Common myeloid progenitor, CD34-positive (primary cell): Measurements from ENCODE around the gene HOXD12.

Source experiments
- CTCF ChIA-PET: fragments of 350-600 bp; sonication (Branson Sonifier 250); formaldehyde crosslinking; loops from one replicate; lab custom pipeline; 2021; ENCODE audit warnings: antibody characterized with exemption; lab: Charles Lee
- POLR2A ChIA-PET: fragments of 350-600 bp; sonication (Branson Sonifier 250); formaldehyde crosslinking; loops from one replicate; lab custom pipeline; 2021; ENCODE audit warnings: antibody characterized with exemption; lab: Charles Lee
- DNase-seq, 3 donors: peaks; one replicate each; pipeline versions ENCODE4 v3.0.0 to v3.0.0-alpha.2; 2013
- H3K27ac ChIP-seq, 2 experiments: 1 replicate in 1 of 2; 2 replicates in 1 of 2; pipeline ENCODE4 v1.7.0; 2013; ENCODE audit warnings: inconsistent platforms in 2 of 2, low read length in 2 of 2, mild to moderate bottlenecking in 2 of 2, low read depth in 1 of 2, moderate library complexity in 1 of 2; ENCODE audit not compliant: severe bottlenecking in 2 of 2, insufficient read depth in 1 of 2, poor library complexity in 1 of 2
- H3K27me3 ChIP-seq, 5 experiments: replicated peaks in 2 of 5; 1 replicate in 3 of 5; 2 replicates in 2 of 5; pipeline versions ENCODE4 v1.6.1 to v1.7.0; 2013; ENCODE audit warnings: low read length in 4 of 5, mild to moderate bottlenecking in 2 of 5, moderate library complexity in 2 of 5, inconsistent platforms in 1 of 5; ENCODE audit not compliant: insufficient read depth in 5 of 5, control insufficient read depth in 4 of 5
- H3K36me3 ChIP-seq, 4 experiments: 1 replicate in 2 of 4; 2 replicates in 2 of 4; pipeline versions ENCODE4 v1.6.1 to v1.7.0; 2013; ENCODE audit warnings: low read length in 3 of 4, control low read depth in 1 of 4, mild to moderate bottlenecking in 1 of 4; ENCODE audit not compliant: control insufficient read depth in 4 of 4, insufficient read depth in 4 of 4
- H3K4me1 ChIP-seq, 4 experiments: 1 replicate in 3 of 4; 2 replicates in 1 of 4; pipeline versions ENCODE4 v1.6.1 to v1.7.1; 2013; ENCODE audit warnings: low read length in 3 of 4, mild to moderate bottlenecking in 3 of 4, control low read depth in 1 of 4, inconsistent platforms in 1 of 4, moderate library complexity in 1 of 4; ENCODE audit not compliant: control insufficient read depth in 4 of 4, insufficient read depth in 4 of 4; ENCODE audit errors: control extremely low read depth in 1 of 4
- H3K4me3 ChIP-seq, 7 experiments: 1 replicate in 4 of 7; 2 replicates in 3 of 7; pipeline versions ENCODE4 v1.5.1 to v1.7.0; 2013; ENCODE audit warnings: mild to moderate bottlenecking in 7 of 7, low read length in 6 of 7, moderate library complexity in 6 of 7, inconsistent platforms in 2 of 7, low read depth in 2 of 7, control low read depth in 1 of 7; ENCODE audit not compliant: insufficient read depth in 4 of 7, control insufficient read depth in 1 of 7; ENCODE audit errors: extremely low read depth in 1 of 7
- H3K9me3 ChIP-seq, 5 experiments: 1 replicate in 4 of 5; 2 replicates in 1 of 5; pipeline versions ENCODE4 v1.6.1 to v1.7.1; 2013; ENCODE audit warnings: low read length in 4 of 5, mild to moderate bottlenecking in 2 of 5, inconsistent platforms in 1 of 5, low read depth in 1 of 5, moderate library complexity in 1 of 5; ENCODE audit not compliant: control insufficient read depth in 4 of 5, insufficient read depth in 2 of 5; ENCODE audit errors: control extremely low read depth in 1 of 5
- WGBS: methylation state at CpG from one replicate; pipeline ENCODE4 v1.1.5; 2013; ENCODE audit not compliant: insufficient coverage; 5-methylcytosine and 5-hydroxymethylcytosine counted together

Gene HOXD12

DNA sequence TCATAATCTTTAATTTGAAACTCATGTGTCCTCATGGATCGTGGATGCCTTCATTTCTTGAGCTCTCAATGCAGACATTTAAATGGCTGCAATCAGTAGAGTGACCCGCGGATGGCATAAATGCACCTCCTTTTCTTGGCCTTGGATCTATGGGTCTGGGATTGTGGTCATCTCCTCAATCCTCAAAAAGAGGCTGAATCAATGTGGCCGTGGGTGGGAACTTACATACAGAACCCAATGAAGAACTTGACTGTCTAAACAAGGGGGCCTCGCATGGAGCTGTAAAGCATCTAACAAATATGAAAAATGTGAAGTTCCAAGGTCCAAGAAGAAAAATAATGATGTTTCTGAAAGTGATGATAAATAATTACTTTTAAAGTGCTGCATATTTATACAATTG is 4.2 kb upstream of the HOXD12 start:
- POLR2A ChIA-PET: interaction anchor here (0.8 kb wide), 1 partner anchor 20 kb away, joined by 3 read pairs; no protein-coding TSS in a partner anchor
- peaks cover 0 to 10% (median 0%) of the 10 kb centered on the region in 5 experiments for H3K9me3 ChIP-seq
- H3K36me3 ChIP-seq: no peaks in the 10 kb centered on the region
- no peak for DNase-seq
- no peak overlapping the region for H3K27ac ChIP-seq
- H3K4me1 ChIP-seq: peaks cover 7 to 23% (median 19%) of the 10 kb centered on the region in 4 experiments
- 15% methylated on average over 3 of the region's 5 CpGs for WGBS
- peaks cover 22 to 99% (median 73%) of the 10 kb centered on the region in 5 experiments for H3K27me3 ChIP-seq
- CTCF ChIA-PET: interaction anchor here (0.8 to 4.9 kb wide), 8 partner anchors 7 to 729 kb away, joined by 3 to 27 read pairs (median 6); no protein-coding TSS in a partner anchor
- no peak overlapping the region for H3K4me3 ChIP-seq

DNA sequence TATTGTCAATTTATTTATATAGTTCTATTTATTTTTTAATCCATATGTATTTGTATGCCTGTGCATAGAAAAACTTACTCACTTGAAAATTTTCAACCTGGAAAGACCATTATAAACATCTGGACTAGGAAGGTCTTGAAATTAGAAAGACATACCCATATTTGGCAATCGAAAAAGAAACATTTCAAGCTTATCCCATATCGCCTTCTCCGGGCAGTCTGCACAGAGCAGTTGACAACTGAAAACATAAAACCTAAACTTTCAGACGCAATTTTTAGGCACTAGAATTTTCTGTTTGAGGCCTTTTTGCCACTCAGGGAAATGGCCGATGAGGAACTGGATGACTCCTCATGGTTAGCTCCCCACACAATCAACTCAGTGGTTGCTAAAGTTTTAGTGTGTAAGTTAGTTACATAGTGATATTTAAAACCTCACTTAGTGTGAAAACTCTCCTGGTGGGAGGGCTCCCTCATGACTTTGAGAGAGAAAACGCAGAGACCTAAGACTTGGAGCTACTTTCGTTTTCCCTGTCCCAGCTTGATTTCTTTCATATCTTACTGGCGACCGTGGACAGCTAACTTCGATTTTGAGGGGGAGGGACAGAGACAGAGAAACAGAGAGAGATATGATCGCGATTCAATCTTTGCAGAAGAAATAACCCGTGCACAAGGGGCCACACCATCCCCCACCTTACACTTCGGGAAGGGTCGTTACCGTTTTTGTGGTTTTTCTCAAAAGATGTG is 3.2 kb upstream of the HOXD12 start:
- Histone ChIP-seq H3K27ac (no peak overlapping the region), H3K4me1 (peaks cover 7 to 23% (median 19%) of the 10 kb centered on the region in 4 experiments), H3K27me3 (peaks cover 26 to 99% (median 78%) of the 10 kb centered on the region in 5 experiments), H3K9me3 (peaks cover 0 to 13% (median 0%) of the 10 kb centered on the region in 5 experiments), H3K4me3 (peak overlapping the region in 6 of 7 experiments; percentile 27 to 56 (median 50)), H3K36me3 (no peaks in the 10 kb centered on the region)
- ChIA-PET POLR2A (interaction anchor here (1.0 kb wide), 1 partner anchor 17 kb away, joined by 4 read pairs; no protein-coding TSS in a partner anchor), CTCF (interaction anchor here (0.6 to 4.9 kb wide), 18 partner anchors 8 to 1059 kb away, joined by 3 to 27 read pairs (median 5); partner anchors contain the start of gene HOXD9)
- 3% methylated on average over 12 of the region's 16 CpGs for WGBS
- peak in 2 of 3 donors; percentile 63 to 70 for DNase-seq

DNA sequence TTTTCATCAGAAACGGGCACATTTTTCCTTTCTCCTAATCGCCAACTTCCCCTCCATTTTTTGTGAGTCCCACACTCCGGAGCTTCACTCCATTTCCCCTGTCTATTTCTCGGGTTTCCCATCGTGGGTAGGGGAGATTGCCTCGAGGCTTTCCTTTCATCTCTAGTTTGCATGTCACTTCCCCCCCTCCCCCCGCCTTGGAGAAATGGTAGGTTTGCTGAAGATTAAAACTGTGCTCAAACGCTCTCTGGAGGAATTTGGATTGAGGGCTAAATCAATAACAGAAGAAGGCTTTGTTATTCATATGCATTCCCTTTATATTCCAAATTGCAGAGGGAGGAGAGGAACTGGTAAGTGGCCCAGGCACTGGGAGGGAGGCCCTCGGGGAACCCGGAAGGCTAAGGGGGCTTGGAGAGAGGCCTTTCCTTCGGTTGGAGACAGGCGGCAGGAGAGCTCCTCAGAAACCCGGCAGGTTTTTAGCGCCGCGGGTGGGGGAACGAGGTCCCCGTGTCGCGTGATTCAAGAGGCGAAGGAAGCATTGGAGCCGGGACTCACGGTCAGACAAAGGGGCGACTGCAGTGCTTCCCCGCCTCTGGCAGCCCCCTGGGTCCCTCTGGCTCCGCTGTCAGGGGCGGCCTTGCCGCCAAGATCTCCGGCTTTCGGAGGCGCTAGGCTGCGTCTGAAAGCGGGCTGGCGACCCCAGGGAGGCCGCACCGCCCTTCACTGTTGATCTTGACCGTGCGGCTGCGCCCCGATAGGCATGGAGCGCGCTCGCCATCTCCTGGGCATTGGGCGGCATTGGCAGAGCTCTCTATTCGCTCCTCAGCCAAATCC is 2.4 kb upstream of the HOXD12 start:
- Histone ChIP-seq H3K36me3 (no peaks in the 10 kb centered on the region), H3K27me3 (peaks cover 34 to 99% (median 78%) of the 10 kb centered on the region in 5 experiments), H3K4me3 (peak overlapping the region in 6 of 7 experiments; percentile 27 to 57 (median 52)), H3K27ac (no peak overlapping the region), H3K4me1 (peaks cover 7 to 23% (median 19%) of the 10 kb centered on the region in 4 experiments), H3K9me3 (peaks cover 0 to 13% (median 0%) of the 10 kb centered on the region in 5 experiments)
- DNase-seq: peak; percentile 65 to 74 (median 71)
- ChIA-PET CTCF (interaction anchor here (0.7 to 4.9 kb wide), 28 partner anchors 9 to 1372 kb away, joined by 3 to 27 read pairs (median 4); no protein-coding TSS in a partner anchor), POLR2A (interaction anchor here (0.6 to 1.0 kb wide), 2 partner anchors 16 to 585 kb away, joined by 4 to 5 read pairs; no protein-coding TSS in a partner anchor)
- WGBS: under 1% methylated on average over 33 of the region's 45 CpGs

DNA sequence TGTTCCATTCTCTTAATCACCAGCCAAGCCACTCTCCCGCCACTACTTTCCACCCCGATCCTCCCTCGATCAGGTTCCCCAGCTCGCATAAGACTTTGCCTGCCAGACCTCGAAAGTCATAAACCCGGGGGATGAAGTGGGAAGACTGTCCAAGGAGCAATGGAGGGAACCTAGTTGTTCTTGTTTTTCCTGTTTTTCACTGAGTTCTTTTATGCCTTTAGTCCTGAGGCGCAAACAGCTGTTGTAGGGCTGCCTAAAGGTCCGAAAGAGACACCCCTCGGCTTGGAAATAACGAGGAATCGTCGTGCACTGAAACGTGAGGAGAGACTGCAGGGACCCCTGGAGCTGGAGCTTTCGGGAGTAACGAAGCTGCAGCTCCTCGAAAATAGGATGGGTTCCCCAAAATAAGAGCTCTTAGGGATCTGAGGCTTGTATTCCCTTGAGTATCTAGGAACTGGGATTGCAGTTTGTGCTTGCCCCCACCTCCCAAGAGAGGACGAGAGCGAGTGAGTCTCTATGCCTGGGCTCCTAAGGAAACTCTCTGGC is 1.7 kb upstream of the HOXD12 start:
- H3K9me3 ChIP-seq: peaks cover 0 to 13% (median 0%) of the 10 kb centered on the region in 5 experiments
- peak overlapping the region in 1 of 7 experiments; percentile 56 for H3K4me3 ChIP-seq
- ChIA-PET CTCF (interaction anchor here (0.7 to 4.9 kb wide), 23 partner anchors 8 to 1373 kb away, joined by 3 to 27 read pairs (median 4); no protein-coding TSS in a partner anchor), POLR2A (interaction anchor here (0.6 kb wide), 1 partner anchor 585 kb away, joined by 5 read pairs; no protein-coding TSS in a partner anchor)
- H3K27me3 ChIP-seq: peaks cover 41 to 100% (median 83%) of the 10 kb centered on the region in 5 experiments
- peaks cover 7 to 23% (median 17%) of the 10 kb centered on the region in 4 experiments for H3K4me1 ChIP-seq
- no peaks in the 10 kb centered on the region for H3K36me3 ChIP-seq
- 5% methylated on average over 16 of the region's 18 CpGs for WGBS
- DNase-seq: no peak
- no peak overlapping the region for H3K27ac ChIP-seq

DNA sequence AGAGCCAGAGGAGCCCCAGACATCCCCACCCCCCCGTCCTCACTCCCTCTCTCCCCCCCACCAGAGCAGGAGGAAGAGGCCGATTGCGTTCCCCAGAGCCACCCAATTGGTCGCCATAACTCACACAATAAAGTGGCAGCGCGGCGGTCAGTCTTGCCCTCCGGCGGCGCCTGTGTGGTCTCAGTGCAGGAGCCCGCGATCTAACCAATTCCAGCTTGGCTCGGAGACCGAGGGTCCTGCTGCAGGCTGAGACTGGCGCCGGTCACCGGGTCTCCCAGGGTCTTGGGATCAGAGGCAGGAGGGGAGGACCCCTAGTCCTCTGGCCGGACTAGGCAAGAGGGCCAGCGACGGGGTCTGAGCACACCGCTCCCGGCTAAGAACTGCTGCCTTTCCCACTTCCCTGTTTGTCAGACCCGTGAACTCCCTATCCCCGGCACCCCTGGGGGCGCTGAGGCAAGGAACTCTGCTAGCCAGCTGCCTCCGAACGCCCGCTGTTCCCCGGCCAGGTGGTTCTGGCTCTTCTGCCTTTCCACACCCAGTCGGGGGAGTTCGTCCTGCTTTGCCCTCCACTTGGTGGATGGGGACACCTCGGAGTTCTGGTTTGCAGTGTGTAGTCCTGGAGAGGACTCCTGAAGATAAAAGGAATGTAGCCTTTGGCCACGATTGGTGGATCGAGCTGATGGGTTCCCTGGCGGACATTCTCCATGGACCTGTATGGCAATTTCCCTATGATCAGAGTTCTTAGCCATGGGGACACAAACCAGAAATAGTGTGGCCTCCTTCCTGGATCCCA is 1.0 kb upstream of the HOXD12 start:
- DNase-seq: no peak
- CTCF ChIA-PET: interaction anchor here (0.7 to 4.9 kb wide), 19 partner anchors 8 to 1061 kb away, joined by 3 to 27 read pairs (median 5); no protein-coding TSS in a partner anchor
- POLR2A ChIA-PET: no interaction called here
- Histone ChIP-seq H3K27me3 (peaks cover 39 to 100% (median 82%) of the 10 kb centered on the region in 5 experiments), H3K4me1 (peaks cover 7 to 19% (median 13%) of the 10 kb centered on the region in 4 experiments), H3K4me3 (no peak overlapping the region), H3K36me3 (no peaks in the 10 kb centered on the region), H3K9me3 (peaks cover 0 to 9% (median 0%) of the 10 kb centered on the region in 5 experiments), H3K27ac (no peak overlapping the region)
- WGBS: 5% methylated on average over 32 of the region's 35 CpGs
